GM19240 (cell line): ENCODE results near the gene PKIG.

Source experiments
- DNase-seq: peaks from one replicate; pipeline ENCODE4 v3.0.0; 2011; ENCODE audit warnings: low spot score; ENCODE audit not compliant: insufficient read length

The PKIG gene

GRCh38 chr20:44616604-44616964 lies 34.2 kb downstream of the PKIG start:
- no peak for DNase-seq

GRCh38 chr20:44618318-44618731 lies 35.9 kb downstream of the PKIG start:
- no peak for DNase-seq

- no peak for DNase-seq
Observed at GRCh38 chr20:44619294-44619693, 36.9 kb downstream of the PKIG start.

GRCh38 chr20:44620030-44620429 lies 37.7 kb downstream of the PKIG start:
- no peak for DNase-seq

GRCh38 chr20:44621325-44621724 lies 38.9 kb downstream of the PKIG start:
- no peak for DNase-seq

GRCh38 chr20:44621939-44622338 lies 39.6 kb downstream of the PKIG start:
- DNase-seq: no peak

- DNase-seq: no peak
Observed at GRCh38 chr20:44622501-44623270, 40.3 kb downstream of the PKIG start.

- DNase-seq: no peak
Observed at GRCh38 chr20:44624152-44624551, 41.8 kb downstream of the PKIG start.

- DNase-seq: no peak
Observed at GRCh38 chr20:44624743-44625271, 42.4 kb downstream of the PKIG start.

GRCh38 chr20:44625361-44625760 lies 43.0 kb downstream of the PKIG start:
- DNase-seq: no peak

- no peak for DNase-seq
Observed at GRCh38 chr20:44626278-44626677, 43.9 kb downstream of the PKIG start.

GRCh38 chr20:44627364-44628010 lies 45.1 kb downstream of the PKIG start:
- DNase-seq: no peak

GRCh38 chr20:44629017-44629385 lies 46.6 kb downstream of the PKIG start:
- DNase-seq: no peak

GRCh38 chr20:44629542-44629941 lies 47.2 kb downstream of the PKIG start:
- DNase-seq: no peak

GRCh38 chr20:44630297-44630696 lies 47.9 kb downstream of the PKIG start:
- no peak for DNase-seq

- DNase-seq: no peak
Observed at GRCh38 chr20:44632103-44632752, 49.8 kb downstream of the PKIG start.

GRCh38 chr20:44633187-44633810 lies 50.9 kb downstream of the PKIG start:
- no peak for DNase-seq

GRCh38 chr20:44633872-44634600 lies 51.7 kb downstream of the PKIG start:
- no peak for DNase-seq

- no peak for DNase-seq
Observed at GRCh38 chr20:44635877-44636276, 53.5 kb downstream of the PKIG start.

GRCh38 chr20:44637042-44637441 lies 54.7 kb downstream of the PKIG start:
- no peak for DNase-seq
